NCI-H510A (cell line): ENCODE data around the gene CLEC16A.

ENCODE experiments used
- DNase-seq: peaks from one replicate; lab custom pipeline; 2025; lab: John Stamatoyannopoulos, UW

Gene CLEC16A

GRCh38 chr16:11038777-11039176, 94.4 kb downstream of the CLEC16A start:
- no peak for DNase-seq

- no peak for DNase-seq
Measured at GRCh38 chr16:11039726-11040125, 95.4 kb downstream of the CLEC16A start.

GRCh38 chr16:11042191-11042590, 97.8 kb downstream of the CLEC16A start:
- DNase-seq = peak; percentile 73

- DNase-seq = no peak
Measured at GRCh38 chr16:11045441-11045840, 101.1 kb downstream of the CLEC16A start.

GRCh38 chr16:11045846-11046245, 101.5 kb downstream of the CLEC16A start:
- no peak for DNase-seq

GRCh38 chr16:11046382-11046931, 102.1 kb downstream of the CLEC16A start:
- DNase-seq = no peak

GRCh38 chr16:11047057-11047456, 102.7 kb downstream of the CLEC16A start:
- DNase-seq = no peak

GRCh38 chr16:11047939-11048800, 103.8 kb downstream of the CLEC16A start:
- DNase-seq = no peak

- no peak for DNase-seq
Measured at GRCh38 chr16:11049396-11050059, 105.2 kb downstream of the CLEC16A start.

GRCh38 chr16:11050536-11050935, 106.2 kb downstream of the CLEC16A start:
- no peak for DNase-seq

GRCh38 chr16:11050944-11051343, 106.6 kb downstream of the CLEC16A start:
- peak; percentile 30 for DNase-seq

GRCh38 chr16:11051430-11051829, 107.1 kb downstream of the CLEC16A start:
- no peak for DNase-seq

- no peak for DNase-seq
Measured at GRCh38 chr16:11051879-11052808, 107.8 kb downstream of the CLEC16A start.

GRCh38 chr16:11053916-11054460, 109.6 kb downstream of the CLEC16A start:
- no peak for DNase-seq

GRCh38 chr16:11056090-11056992, 112.0 kb downstream of the CLEC16A start:
- no peak for DNase-seq

- no peak for DNase-seq
Measured at GRCh38 chr16:11056993-11057649, 112.8 kb downstream of the CLEC16A start.

- no peak for DNase-seq
Measured at GRCh38 chr16:11057711-11058345, 113.5 kb downstream of the CLEC16A start.

GRCh38 chr16:11058832-11059231, 114.5 kb downstream of the CLEC16A start:
- no peak for DNase-seq

GRCh38 chr16:11059588-11059987, 115.2 kb downstream of the CLEC16A start:
- no peak for DNase-seq

- no peak for DNase-seq
Measured at GRCh38 chr16:11060364-11060763, 116.0 kb downstream of the CLEC16A start.
